Liver (tissue), 9 donors: ENCODE measurements around the gene ZNF548. TPM values are rescaled to one million over a fixed set of nuclear protein-coding genes. Genes with fewer than 3 reads are reported as not detected.

Source experiments
- DNase-seq: peaks from one replicate; pipeline ENCODE4 v3.0.0-alpha.2; 2017; ENCODE audit warnings: low spot score
- H3K27ac ChIP-seq, 2 donors: one replicate each; pipeline ENCODE4 v1.7.0; 2013; ENCODE audit warnings: inconsistent platforms in 2 of 2, low read length in 2 of 2, control low read depth in 1 of 2, low read depth in 1 of 2, mild to moderate bottlenecking in 1 of 2
- H3K27me3 ChIP-seq, 4 donors: one replicate each; pipeline versions ENCODE4 v1.6.1 to v1.7.0; 2013; ENCODE audit warnings: low read length in 3 of 4, inconsistent platforms in 1 of 4, mild to moderate bottlenecking in 1 of 4, moderate library complexity in 1 of 4; ENCODE audit not compliant: control insufficient read depth in 4 of 4, insufficient read depth in 4 of 4
- H3K36me3 ChIP-seq, 4 donors: one replicate each; pipeline versions ENCODE4 v1.6.1 to v1.7.0; 2013; ENCODE audit warnings: low read length in 3 of 4, mild to moderate bottlenecking in 3 of 4, low read depth in 1 of 4, moderate library complexity in 1 of 4; ENCODE audit not compliant: control insufficient read depth in 4 of 4, insufficient read depth in 3 of 4
- H3K4me1 ChIP-seq, 4 donors: one replicate each; pipeline versions ENCODE4 v1.6.1 to v1.7.0; 2013; ENCODE audit warnings: low read length in 3 of 4, mild to moderate bottlenecking in 3 of 4, moderate library complexity in 1 of 4; ENCODE audit not compliant: control insufficient read depth in 4 of 4, insufficient read depth in 4 of 4
- H3K4me3 ChIP-seq, 3 donors: one replicate each; pipeline versions ENCODE4 v1.6.1 to v1.7.0; 2013; ENCODE audit warnings: low read length in 3 of 3, control low read depth in 1 of 3, low read depth in 1 of 3, mild to moderate bottlenecking in 1 of 3
- H3K9ac ChIP-seq, 2 donors: one replicate each; pipeline ENCODE4 v1.7.0; 2013; ENCODE audit warnings: low read length in 2 of 2, mild to moderate bottlenecking in 2 of 2, moderate library complexity in 2 of 2, control low read depth in 1 of 2, low read depth in 1 of 2
- H3K9me3 ChIP-seq, 4 donors: one replicate each; pipeline versions ENCODE4 v1.6.1 to v1.7.0; 2013; ENCODE audit warnings: low read length in 3 of 4; ENCODE audit not compliant: control insufficient read depth in 4 of 4
- ATF3 ChIP-seq: IDR thresholded peaks from 2 replicates; pipeline ENCODE4 v1.6.1; 2016; ENCODE audit warnings: antibody characterized with exemption
- CTCF ChIP-seq: fragments of 150-350 bp; IDR thresholded peaks from 2 replicates; pipeline ENCODE4 v1.5.1; 2017; ENCODE audit warnings: improper control_type of control experiment, low read depth, low read length; ENCODE audit not compliant: missing input control
- EGR1 ChIP-seq, 2 donors: IDR thresholded peaks; 2 replicates each; pipeline ENCODE4 v1.6.1; 2016 to 2018; ENCODE audit warnings: antibody characterized with exemption in 2 of 2, low read depth in 2 of 2
- FOXA1 ChIP-seq: IDR thresholded peaks from 2 replicates; pipeline ENCODE4 v1.6.1; 2016; ENCODE audit warnings: antibody characterized with exemption
- FOXA2 ChIP-seq: IDR thresholded peaks from 2 replicates; pipeline ENCODE4 v1.6.1; 2016; ENCODE audit warnings: antibody characterized with exemption
- GABPA ChIP-seq, 2 donors: IDR thresholded peaks in 1 of 2; conservative IDR thresholded peaks in 1 of 2; 2 replicates each; pipeline ENCODE4 v1.6.1; 2016; ENCODE audit warnings: antibody characterized with exemption in 2 of 2, mild to moderate bottlenecking in 1 of 2, moderate library complexity in 1 of 2
- HNF4A ChIP-seq, 2 donors: conservative IDR thresholded peaks; 2 replicates each; pipeline ENCODE4 v1.6.1; 2016; ENCODE audit warnings: antibody characterized with exemption in 2 of 2, mild to moderate bottlenecking in 2 of 2
- HNF4G ChIP-seq: IDR thresholded peaks from 2 replicates; pipeline ENCODE4 v1.6.1; 2016; ENCODE audit warnings: antibody characterized with exemption
- JUND ChIP-seq, 2 donors: IDR thresholded peaks; 2 replicates each; pipeline ENCODE4 v1.6.1; 2016; ENCODE audit warnings: antibody characterized with exemption in 2 of 2
- MAX ChIP-seq: IDR thresholded peaks from 2 replicates; pipeline ENCODE4 v1.6.1; 2016; ENCODE audit warnings: antibody characterized with exemption
- NR2F2 ChIP-seq: IDR thresholded peaks from 2 replicates; pipeline ENCODE4 v1.6.1; 2016; ENCODE audit warnings: antibody characterized with exemption
- RAD21 ChIP-seq, 2 donors: IDR thresholded peaks; 2 replicates each; pipeline ENCODE4 v1.6.1; 2016; ENCODE audit warnings: antibody characterized with exemption in 2 of 2, mild to moderate bottlenecking in 2 of 2
- REST ChIP-seq: IDR thresholded peaks from 2 replicates; pipeline ENCODE4 v1.6.1; 2016; ENCODE audit warnings: antibody characterized with exemption, mild to moderate bottlenecking
- RXRA ChIP-seq, 2 donors: IDR thresholded peaks; 2 replicates each; pipeline ENCODE4 v1.6.1; 2017 to 2018; ENCODE audit warnings: antibody characterized with exemption in 2 of 2, mild to moderate bottlenecking in 1 of 2
- SP1 ChIP-seq: IDR thresholded peaks from 2 replicates; pipeline ENCODE4 v1.6.1; 2018; ENCODE audit warnings: antibody characterized with exemption, mild to moderate bottlenecking
- YY1 ChIP-seq: IDR thresholded peaks from 2 replicates; pipeline ENCODE4 v1.6.1; 2016; ENCODE audit warnings: antibody characterized with exemption, mild to moderate bottlenecking
- ZBTB33 ChIP-seq: IDR thresholded peaks from 2 replicates; pipeline ENCODE4 v1.6.1; 2016; ENCODE audit warnings: antibody characterized with exemption
- WGBS: extraction: QIAGEN DNeasy Blood & Tissue Kit; methylation state at CpG from one replicate; pipeline ENCODE4 v1.1.7; 2013; 5-methylcytosine and 5-hydroxymethylcytosine counted together
- polyA plus RNA-seq, 2 donors: library from polyadenylated mRNA; stranded (reverse) in 1 of 2; unstranded in 1 of 2; fragments of 200-250 nt in 1 of 2; fragments of >200 nt in 1 of 2; fragmentation: Nextera tagmentation in 1 of 2; extraction: Ambion mirVana in 1 of 2; gene quantifications; one replicate each; pipeline versions ENCODE4 v1.2.1 to v1.2.3, GENCODE V29; 2013 to 2015
- total RNA-seq, 2 donors: library from RNA; depleted of rRNA; stranded (reverse); fragments of >200 nt; gene quantifications; one replicate each; pipeline ENCODE4 v1.2.3, GENCODE V29; 2014
- donor health status: healthy.
- donor health status: healthy.
- donor health status: healthy.
- donor health status: healthy.
- donor health status: healthy.

ZNF548 gene
- total and polyA plus RNA-seq, 4 donors, result 1.8 to 13.9 (median 5.3) TPM

DNA sequence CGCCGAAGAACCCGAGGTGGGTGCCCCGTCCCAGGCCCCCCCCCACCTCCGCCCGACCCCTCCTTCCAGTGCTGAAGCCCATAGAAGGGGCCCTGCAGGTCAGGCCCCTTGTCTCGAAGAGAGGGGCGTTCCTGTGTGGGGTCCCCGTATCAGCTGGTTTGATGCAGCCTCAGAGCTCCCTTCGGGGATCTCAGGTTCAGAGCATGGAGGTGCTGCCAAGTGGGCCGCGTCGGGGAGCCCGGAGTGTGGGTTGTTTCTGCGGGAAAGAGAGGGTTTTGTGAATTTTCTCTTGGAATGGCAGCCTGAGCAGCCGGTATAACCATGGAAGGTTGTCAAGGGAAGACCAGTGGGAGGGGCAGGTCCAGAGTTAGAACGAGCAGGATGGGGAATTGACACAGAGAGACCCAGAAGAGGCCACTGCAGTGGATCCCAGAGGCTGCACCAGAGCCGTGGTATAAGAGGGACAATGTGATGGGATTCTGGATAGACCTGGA is 25.9 kb upstream of the ZNF548 start:
- TF ChIP-seq HNF4G (no peak), MAX (no peak), ZBTB33 (no peak), NR2F2 (no peak), GABPA (IDR thresholded peaks at IDR 0.05 in 1 of 2, conservative IDR thresholded peaks at IDR 0.05 in 1 of 2) (no peak), FOXA2 (no peak), RAD21 (IDR thresholded peaks at IDR 0.05) (no peak), HNF4A (conservative IDR thresholded peaks at IDR 0.05) (no peak), FOXA1 (no peak), YY1 (no peak), EGR1 (IDR thresholded peaks at IDR 0.05; ENCODE audit: low read depth in 2 of 2) (no peak), JUND (IDR thresholded peaks at IDR 0.05) (no peak), REST (no peak)
- Histone ChIP-seq H3K9me3 (peaks cover 15 to 22% (median 16%) of the 10 kb centered on the region in 4 donors), H3K4me1 (peaks cover 0 to 11% (median 8%) of the 10 kb centered on the region in 4 donors), H3K36me3 (peaks cover 2 to 8% (median 2%) of the 10 kb centered on the region in 4 donors), H3K9ac (peak overlapping the region in 1 of 2 donors; percentile 64), H3K27me3 (no peaks in the 10 kb centered on the region), H3K4me3 (peak overlapping the region; percentile 84 to 96 (median 89)), H3K27ac (peak overlapping the region; percentile 81 to 93)
- WGBS, result 2% methylated on average over 18 of the region's 18 CpGs
- DNase-seq, result no peak

DNA sequence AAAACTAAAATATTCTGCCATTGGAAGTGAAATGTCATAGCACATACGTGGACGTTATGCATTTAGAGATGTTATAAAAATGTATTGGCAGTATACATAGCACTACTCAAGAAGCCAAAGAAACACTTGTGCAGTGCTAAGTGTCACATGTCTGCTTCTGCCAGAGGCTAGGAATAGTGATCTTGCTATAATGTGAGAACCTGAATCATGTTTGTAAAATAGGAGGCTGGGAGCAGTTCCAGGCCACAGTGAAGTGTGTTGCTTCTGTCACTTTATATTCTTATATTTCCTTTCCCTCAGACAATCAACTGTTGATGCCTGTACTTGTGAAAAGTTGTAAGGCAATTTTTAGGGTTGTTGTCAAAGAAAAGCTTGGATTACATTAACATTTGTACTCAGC is 22.9 kb upstream of the ZNF548 start:
- no peak overlapping the region for H3K9ac ChIP-seq
- WGBS, result 96% methylated on average over 2 of the region's 2 CpGs
- TF ChIP-seq NR2F2, result no peak
- no peak for TF ChIP-seq CTCF
- no peak for TF ChIP-seq MAX
- TF ChIP-seq FOXA1, result no peak
- TF ChIP-seq ATF3, result no peak
- TF ChIP-seq YY1, result no peak
- no peak for TF ChIP-seq HNF4A (conservative IDR thresholded peaks at IDR 0.05)
- no peak for TF ChIP-seq JUND (IDR thresholded peaks at IDR 0.05)
- TF ChIP-seq SP1, result no peak
- TF ChIP-seq RXRA (IDR thresholded peaks at IDR 0.05), result no peak
- no peak for TF ChIP-seq ZBTB33
- TF ChIP-seq RAD21 (IDR thresholded peaks at IDR 0.05), result no peak
- no peak for DNase-seq
- peaks cover 0 to 11% (median 8%) of the 10 kb centered on the region in 4 donors for H3K4me1 ChIP-seq
- peaks cover 7 to 23% (median 12%) of the 10 kb centered on the region in 4 donors for H3K9me3 ChIP-seq
- peaks cover 2 to 11% (median 6%) of the 10 kb centered on the region in 4 donors for H3K36me3 ChIP-seq
- H3K27ac ChIP-seq, result no peak overlapping the region
- H3K27me3 ChIP-seq, result no peaks in the 10 kb centered on the region
- H3K4me3 ChIP-seq, result no peak overlapping the region
